ENCODE results near the gene MED19. TPM values are rescaled to one million over a fixed set of nuclear protein-coding genes. Genes with fewer than 3 reads are reported as not detected.
A peak's percentile ranks its signal among the peaks of the same experiment; 100 is the strongest.

MED19 gene
- total and polyA plus RNA-seq, 2 donors, result 13.4 to 15.3 TPM

- 69% methylated on average over 1 of the region's 1 CpG for WGBS
- no peak overlapping the region for H3K4me3 ChIP-seq (ENCODE audit: low read depth, low read length)
- no peaks in the 10 kb centered on the region for H3K4me1 ChIP-seq (ENCODE audit: insufficient read depth)
- H3K27ac ChIP-seq (ENCODE audit: low read depth), result no peak overlapping the region
- DNase-seq (ENCODE audit: extremely low spot score), result no peak
- H3K36me3 ChIP-seq (ENCODE audit: insufficient read depth), result peaks cover 4% of the 10 kb centered on the region
These were observed 30.8 kb downstream of the MED19 start for GRCh38 chr11:57681168-57681567.

- H3K27ac ChIP-seq (ENCODE audit: low read depth), result no peak overlapping the region
- 81% methylated on average over 2 of the region's 2 CpGs for WGBS
- H3K36me3 ChIP-seq (ENCODE audit: insufficient read depth), result peaks cover 4% of the 10 kb centered on the region
- H3K4me1 ChIP-seq (ENCODE audit: insufficient read depth), result no peaks in the 10 kb centered on the region
- no peak for DNase-seq (ENCODE audit: extremely low spot score)
- H3K4me3 ChIP-seq (ENCODE audit: low read depth, low read length), result no peak overlapping the region
These were observed 31.5 kb downstream of the MED19 start for GRCh38 chr11:57680552-57680874.

GRCh38 chr11:57679396-57679795 lies 32.6 kb downstream of the MED19 start:
- Histone ChIP-seq H3K27ac (ENCODE audit: low read depth) (no peak overlapping the region), H3K36me3 (ENCODE audit: insufficient read depth) (peaks cover 8% of the 10 kb centered on the region), H3K4me1 (ENCODE audit: insufficient read depth) (no peaks in the 10 kb centered on the region), H3K4me3 (ENCODE audit: low read depth, low read length) (no peak overlapping the region)
- no peak for DNase-seq (ENCODE audit: extremely low spot score)
- WGBS, result 89% methylated on average over 4 of the region's 4 CpGs

GRCh38 chr11:57675176-57675941 lies 36.7 kb downstream of the MED19 start:
- H3K4me1 ChIP-seq (ENCODE audit: insufficient read depth), result no peaks in the 10 kb centered on the region

GRCh38 chr11:57674251-57674650 lies 37.8 kb downstream of the MED19 start:
- peaks cover 8% of the 10 kb centered on the region for H3K36me3 ChIP-seq (ENCODE audit: insufficient read depth)
- no peak for DNase-seq (ENCODE audit: extremely low spot score)
- no peaks in the 10 kb centered on the region for H3K4me1 ChIP-seq (ENCODE audit: insufficient read depth)
- H3K4me3 ChIP-seq (ENCODE audit: low read depth, low read length), result no peak overlapping the region
- no peak overlapping the region for H3K27ac ChIP-seq (ENCODE audit: low read depth)

More at GRCh38 chr11:57675176-57675941, 36.7 kb downstream of the MED19 start:
- Histone ChIP-seq H3K4me3 (ENCODE audit: low read depth, low read length) (no peak overlapping the region), H3K27ac (ENCODE audit: low read depth) (no peak overlapping the region), H3K36me3 (ENCODE audit: insufficient read depth) (peaks cover 8% of the 10 kb centered on the region)
- WGBS, result 87% methylated on average over 3 of the region's 3 CpGs
- no peak for DNase-seq (ENCODE audit: extremely low spot score)

GRCh38 chr11:57668434-57668782 lies 43.6 kb downstream of the MED19 start:
- no peaks in the 10 kb centered on the region for H3K36me3 ChIP-seq (ENCODE audit: insufficient read depth)
- peak overlapping the region; percentile 66 for H3K4me3 ChIP-seq (ENCODE audit: low read depth, low read length)
- no peak for DNase-seq (ENCODE audit: extremely low spot score)
- peak overlapping the region; percentile 92 for H3K27ac ChIP-seq (ENCODE audit: low read depth)
- WGBS, result under 1% methylated on average over 31 of the region's 31 CpGs
- H3K4me1 ChIP-seq (ENCODE audit: insufficient read depth), result no peaks in the 10 kb centered on the region

- peak within 1 kb of the TSS; percentile 66 for H3K4me3 ChIP-seq (ENCODE audit: low read depth, low read length)
- no peaks in the 10 kb centered on the region for H3K4me1 ChIP-seq (ENCODE audit: insufficient read depth)
- H3K27ac ChIP-seq (ENCODE audit: low read depth), result peak within 1 kb of the TSS; percentile 92
- WGBS, result under 1% methylated on average over 96 of the region's 96 CpGs
- peaks cover 2% of the 10 kb centered on the region for H3K36me3 ChIP-seq (ENCODE audit: insufficient read depth)
- DNase-seq (ENCODE audit: extremely low spot score), result peak; percentile 96
These were observed 44.1 kb downstream of the MED19 start, which contains the start of gene ZDHHC5 for GRCh38 chr11:57667736-57668433. ZDHHC5 (plus strand) TSS chr11:57668114; CDS start chr11:57673091, 4,977 bp downstream.

- peaks cover 3% of the 10 kb centered on the region for H3K36me3 ChIP-seq (ENCODE audit: insufficient read depth)
- no peaks in the 10 kb centered on the region for H3K4me1 ChIP-seq (ENCODE audit: insufficient read depth)
- DNase-seq (ENCODE audit: extremely low spot score), result no peak
- H3K27ac ChIP-seq (ENCODE audit: low read depth), result peak overlapping the region; percentile 90
- under 1% methylated on average over 29 of the region's 29 CpGs for WGBS
- H3K4me3 ChIP-seq (ENCODE audit: low read depth, low read length), result peak overlapping the region; percentile 37
These were observed 44.8 kb downstream of the MED19 start for GRCh38 chr11:57667117-57667735.

GRCh38 chr11:57663975-57664374 lies 48.0 kb downstream of the MED19 start:
- 85% methylated on average over 9 of the region's 9 CpGs for WGBS
- no peak for DNase-seq (ENCODE audit: extremely low spot score)
- Histone ChIP-seq H3K4me3 (ENCODE audit: low read depth, low read length) (no peak overlapping the region), H3K4me1 (ENCODE audit: insufficient read depth) (no peaks in the 10 kb centered on the region), H3K36me3 (ENCODE audit: insufficient read depth) (peaks cover 8% of the 10 kb centered on the region), H3K27ac (ENCODE audit: low read depth) (no peak overlapping the region)

- Histone ChIP-seq H3K4me1 (ENCODE audit: insufficient read depth) (no peaks in the 10 kb centered on the region), H3K4me3 (ENCODE audit: low read depth, low read length) (no peak overlapping the region), H3K36me3 (ENCODE audit: insufficient read depth) (peaks cover 8% of the 10 kb centered on the region), H3K27ac (ENCODE audit: low read depth) (no peak overlapping the region)
- WGBS, result 64% methylated on average over 4 of the region's 4 CpGs
- DNase-seq (ENCODE audit: extremely low spot score), result no peak
These were observed 49.1 kb downstream of the MED19 start for GRCh38 chr11:57662893-57663292.

GRCh38 chr11:57659669-57660068 lies 52.3 kb downstream of the MED19 start:
- no peak overlapping the region for H3K4me3 ChIP-seq (ENCODE audit: low read depth, low read length)
- H3K36me3 ChIP-seq (ENCODE audit: insufficient read depth), result peaks cover 8% of the 10 kb centered on the region
- no peak for DNase-seq (ENCODE audit: extremely low spot score)
- no peak overlapping the region for H3K27ac ChIP-seq (ENCODE audit: low read depth)
- WGBS, result 96% methylated on average over 14 of the region's 14 CpGs
- no peaks in the 10 kb centered on the region for H3K4me1 ChIP-seq (ENCODE audit: insufficient read depth)

GRCh38 chr11:57658023-57658361 lies 54.0 kb downstream of the MED19 start:
- Histone ChIP-seq H3K4me3 (ENCODE audit: low read depth, low read length) (peak overlapping the region; percentile 65), H3K27ac (ENCODE audit: low read depth) (no peak overlapping the region), H3K36me3 (ENCODE audit: insufficient read depth) (peaks cover 8% of the 10 kb centered on the region), H3K4me1 (ENCODE audit: insufficient read depth) (no peaks in the 10 kb centered on the region)
- WGBS, result under 1% methylated on average over 8 of the region's 8 CpGs
- DNase-seq (ENCODE audit: extremely low spot score), result no peak

GRCh38 chr11:57657194-57658022 lies 54.6 kb downstream of the MED19 start, which contains the start of gene CLP1:
CLP1 (plus strand) TSS chr11:57657762; CDS start chr11:57659477, 1,715 bp downstream.
- H3K36me3 ChIP-seq (ENCODE audit: insufficient read depth), result peaks cover 5% of the 10 kb centered on the region
- no peaks in the 10 kb centered on the region for H3K4me1 ChIP-seq (ENCODE audit: insufficient read depth)
- peak; percentile 99 for DNase-seq (ENCODE audit: extremely low spot score)
- under 1% methylated on average over 45 of the region's 45 CpGs for whole genome bisulfite sequencing
- peak within 1 kb of the TSS; percentile 79 for H3K27ac ChIP-seq (ENCODE audit: low read depth)
- H3K4me3 ChIP-seq (ENCODE audit: low read depth, low read length), result peak within 1 kb of the TSS; percentile 65

All from urinary bladder (tissue), 4 donors.